ENCODE data around the gene OR2AJ1.
"Not testable (repeated sequence)": the region's sequence is repeated elsewhere in the genome, so short reads cannot be mapped to it uniquely, and the experiment has no call there.

Gene OR2AJ1

DNA sequence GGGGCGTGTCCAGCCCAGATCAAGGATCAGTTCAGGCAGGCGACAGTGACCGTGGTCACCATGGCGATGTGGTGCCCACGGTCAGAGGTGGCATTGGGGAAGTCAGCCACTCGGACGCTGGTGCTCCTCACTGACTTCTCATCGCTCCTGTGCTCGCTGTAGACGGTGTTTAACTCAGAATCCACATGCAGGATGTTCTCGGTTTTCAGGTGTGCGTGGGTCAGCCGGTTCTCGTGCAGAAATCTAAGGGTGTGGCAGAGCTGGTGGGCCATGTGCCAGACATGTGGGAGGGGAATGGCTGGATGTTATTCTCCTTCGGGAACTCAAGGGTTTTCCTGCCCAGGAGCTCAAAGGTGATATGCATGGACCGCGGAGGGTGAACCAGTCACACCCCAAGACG is 11.7 kb downstream of the OR2AJ1 start:
- Histone ChIP-seq H4K20me1 (ENCODE audit: insufficient read depth, low read length) (no peaks in the 10 kb centered on the region), H3K36me3 (replicated peaks; ENCODE audit: low read depth, low read length) (no peaks in the 10 kb centered on the region), H3K9ac (ENCODE audit: low read length) (no peak overlapping the region), H2AFZ (ENCODE audit: low read depth, low read length) (no peak overlapping the region), H3K4me3 (ENCODE audit: low read length) (no peak overlapping the region), H3K27ac (ENCODE audit: low read length) (no peak overlapping the region), H3K4me2 (ENCODE audit: low read length) (no peak overlapping the region), H3K27me3 (ENCODE audit: low read depth, low read length) (no peaks in the 10 kb centered on the region), H3K9me3 (ENCODE audit: insufficient read depth, low read length) (no peaks in the 10 kb centered on the region), H3K79me2 (ENCODE audit: low read length) (no peaks in the 10 kb centered on the region), H3K4me1 (ENCODE audit: low read length) (no peaks in the 10 kb centered on the region)
- TF ChIP-seq, protein P1, sequence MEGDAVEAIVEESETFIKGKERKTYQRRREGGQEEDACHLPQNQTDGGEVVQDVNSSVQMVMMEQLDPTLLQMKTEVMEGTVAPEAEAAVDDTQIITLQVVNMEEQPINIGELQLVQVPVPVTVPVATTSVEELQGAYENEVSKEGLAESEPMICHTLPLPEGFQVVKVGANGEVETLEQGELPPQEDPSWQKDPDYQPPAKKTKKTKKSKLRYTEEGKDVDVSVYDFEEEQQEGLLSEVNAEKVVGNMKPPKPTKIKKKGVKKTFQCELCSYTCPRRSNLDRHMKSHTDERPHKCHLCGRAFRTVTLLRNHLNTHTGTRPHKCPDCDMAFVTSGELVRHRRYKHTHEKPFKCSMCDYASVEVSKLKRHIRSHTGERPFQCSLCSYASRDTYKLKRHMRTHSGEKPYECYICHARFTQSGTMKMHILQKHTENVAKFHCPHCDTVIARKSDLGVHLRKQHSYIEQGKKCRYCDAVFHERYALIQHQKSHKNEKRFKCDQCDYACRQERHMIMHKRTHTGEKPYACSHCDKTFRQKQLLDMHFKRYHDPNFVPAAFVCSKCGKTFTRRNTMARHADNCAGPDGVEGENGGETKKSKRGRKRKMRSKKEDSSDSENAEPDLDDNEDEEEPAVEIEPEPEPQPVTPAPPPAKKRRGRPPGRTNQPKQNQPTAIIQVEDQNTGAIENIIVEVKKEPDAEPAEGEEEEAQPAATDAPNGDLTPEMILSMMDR (IDR thresholded peaks at IDR 0.05; ENCODE audit: low read depth, low read length), result no peak
- TF ChIP-seq EZH2phosphoT487 (IDR thresholded peaks at IDR 0.05; ENCODE audit: low read depth), result no peak

DNA sequence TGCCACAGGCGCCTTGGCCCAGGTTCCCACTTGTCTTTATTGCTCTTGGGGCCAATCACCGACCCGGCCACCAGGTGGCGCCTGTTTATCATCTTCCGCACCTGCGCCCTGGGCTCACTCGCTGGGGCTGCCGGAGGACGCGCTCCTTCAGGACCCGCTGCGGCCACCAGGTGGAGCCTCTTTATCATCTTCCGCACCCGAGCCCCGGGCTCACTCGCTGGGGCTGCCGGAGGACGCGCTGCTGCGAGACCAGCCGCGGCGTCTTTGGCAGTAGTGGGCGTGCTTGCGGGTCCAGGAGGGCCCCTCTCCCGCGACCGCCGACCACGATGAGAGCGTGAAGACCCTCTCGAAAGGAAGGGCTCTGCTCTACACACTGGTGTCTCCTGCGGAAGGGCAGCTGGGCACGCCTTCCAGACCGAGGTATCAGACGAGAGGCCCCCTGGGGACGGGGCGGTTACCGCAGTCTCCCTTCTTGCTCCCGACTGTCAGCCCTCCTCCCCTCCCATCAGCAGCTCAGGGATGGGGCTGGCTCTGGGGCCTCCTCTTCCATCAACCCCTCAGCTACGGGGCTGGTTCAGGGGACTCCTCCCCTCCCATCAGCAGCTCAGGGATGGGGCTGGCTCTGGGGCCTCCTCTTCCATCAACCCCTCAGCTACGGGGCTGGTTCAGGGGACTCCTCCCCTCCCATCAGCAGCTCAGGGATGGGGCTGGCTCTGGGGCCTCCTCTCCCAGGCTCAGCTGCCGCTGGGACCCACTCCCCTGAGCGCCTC is 12.5 kb downstream of the OR2AJ1 start:
- H3K9ac ChIP-seq (ENCODE audit: low read length); H3K79me2 ChIP-seq (ENCODE audit: low read length); H2AFZ ChIP-seq (ENCODE audit: low read depth, low read length); H3K27me3 ChIP-seq (ENCODE audit: low read depth, low read length); H3K27ac ChIP-seq (ENCODE audit: low read length); H3K9me3 ChIP-seq (ENCODE audit: insufficient read depth, low read length); H4K20me1 ChIP-seq (ENCODE audit: insufficient read depth, low read length); H3K4me1 ChIP-seq (ENCODE audit: low read length); H3K4me2 ChIP-seq (ENCODE audit: low read length); H3K36me3 ChIP-seq (replicated peaks; ENCODE audit: low read depth, low read length); H3K4me3 ChIP-seq (ENCODE audit: low read length): not testable (repeated sequence)
- TF ChIP-seq, protein P1 (IDR thresholded peaks at IDR 0.05; ENCODE audit: low read depth, low read length), result peak; percentile 55

GRCh38 chr1:247942624-247943023 is 17.9 kb downstream of the OR2AJ1 start:
- Histone ChIP-seq H3K27me3 (ENCODE audit: low read depth, low read length) (no peaks in the 10 kb centered on the region), H3K4me1 (ENCODE audit: low read length) (no peaks in the 10 kb centered on the region), H4K20me1 (ENCODE audit: insufficient read depth, low read length) (no peaks in the 10 kb centered on the region), H3K36me3 (replicated peaks; ENCODE audit: low read depth, low read length) (no peaks in the 10 kb centered on the region), H3K4me3 (ENCODE audit: low read length) (no peak overlapping the region), H3K79me2 (ENCODE audit: low read length) (no peaks in the 10 kb centered on the region), H2AFZ (ENCODE audit: low read depth, low read length) (no peak overlapping the region), H3K9me3 (ENCODE audit: insufficient read depth, low read length) (no peaks in the 10 kb centered on the region), H3K9ac (ENCODE audit: low read length) (no peak overlapping the region), H3K4me2 (ENCODE audit: low read length) (no peak overlapping the region), H3K27ac (ENCODE audit: low read length) (no peak overlapping the region)
- TF ChIP-seq, protein P1 (IDR thresholded peaks at IDR 0.05; ENCODE audit: low read depth, low read length), result no peak
- no peak for TF ChIP-seq EZH2phosphoT487 (IDR thresholded peaks at IDR 0.05; ENCODE audit: low read depth)

GRCh38 chr1:247948558-247948957 is 23.9 kb downstream of the OR2AJ1 start, which contains the start of gene OR2L8:
Gene OR2L8 (plus strand): TSS chr1:247948858. CDS start chr1:247948858, 0 bp downstream.
- Histone ChIP-seq H3K4me2 (ENCODE audit: low read length) (no peak within 1 kb of the TSS), H3K36me3 (replicated peaks; ENCODE audit: low read depth, low read length) (no peaks in the 10 kb centered on the region), H3K27me3 (ENCODE audit: low read depth, low read length) (no peaks in the 10 kb centered on the region), H3K4me3 (ENCODE audit: low read length) (no peak within 1 kb of the TSS), H3K9ac (ENCODE audit: low read length) (no peak within 1 kb of the TSS), H3K4me1 (ENCODE audit: low read length) (no peaks in the 10 kb centered on the region), H3K79me2 (ENCODE audit: low read length) (no peaks in the 10 kb centered on the region), H2AFZ (ENCODE audit: low read depth, low read length) (no peak within 1 kb of the TSS), H3K9me3 (ENCODE audit: insufficient read depth, low read length) (no peaks in the 10 kb centered on the region), H3K27ac (ENCODE audit: low read length) (no peak within 1 kb of the TSS), H4K20me1 (ENCODE audit: insufficient read depth, low read length) (no peaks in the 10 kb centered on the region)
- no peak for TF ChIP-seq EZH2phosphoT487 (IDR thresholded peaks at IDR 0.05; ENCODE audit: low read depth)
- TF ChIP-seq, protein P1 (IDR thresholded peaks at IDR 0.05; ENCODE audit: low read depth, low read length), result no peak

Data from OCI-LY3 (cell line).